ENCODE results near the gene F2RL2. TPM values are rescaled to one million over a fixed set of nuclear protein-coding genes. Genes with fewer than 3 reads are reported as not detected.

F2RL2 gene
- polyA plus RNA-seq, 3 donors, result 0.14 TPM; not detected in 2

GRCh38 chr5:76610196-76610595 is 13.0 kb downstream of the F2RL2 start:
- no peaks in the 10 kb centered on the region for H3K9me3 ChIP-seq (replicated peaks in 1 of 2; ENCODE audit: control insufficient read depth in 1 of 2, insufficient read depth in 1 of 2, low read length in 2 of 2)
- no peak for TF ChIP-seq CTCF (IDR thresholded peaks at IDR 0.05)
- no peak overlapping the region for H3K27ac ChIP-seq (ENCODE audit: low read depth in 1 of 2, low read length in 2 of 2)
- no peaks in the 10 kb centered on the region for H3K4me1 ChIP-seq (ENCODE audit: control insufficient read depth in 1 of 2, insufficient read depth in 2 of 2, low read length in 2 of 2)
- no peak overlapping the region for H3K9ac ChIP-seq (ENCODE audit: insufficient read depth, low read length, poor library complexity, severe bottlenecking)
- Mint-ChIP-seq H3K4me1 (peaks cover 14% of the 10 kb centered on the region), H3K9me3 (no peaks in the 10 kb centered on the region), H3K4me3 (no peak overlapping the region), H3K27ac (peak overlapping the region in 3 of 7 donors; percentile 24 to 78 (median 67)), H3K27me3 (ENCODE audit: low read depth in 3 of 3) (no peaks in the 10 kb centered on the region), H3K36me3 (peaks cover 70 to 80% of the 10 kb centered on the region in 2 donors)
- no peak overlapping the region for H3K4me2 ChIP-seq (replicated peaks; ENCODE audit: extremely low read depth, low read length, poor library complexity, severe bottlenecking)
- intact Hi-C loops (cut with micrococcal nuclease), result no loop called here
- WGBS (ENCODE audit: insufficient coverage), result no CpG with 5 or more reads among the region's 1 CpG
- H3K36me3 ChIP-seq (replicated peaks in 1 of 2; ENCODE audit: control insufficient read depth in 1 of 2, insufficient read depth in 2 of 2, low read length in 2 of 2), result peaks cover 54 to 96% of the 10 kb centered on the region in 2 donors
- H3K79me2 ChIP-seq (ENCODE audit: insufficient read depth, low read length), result no peaks in the 10 kb centered on the region
- no peaks in the 10 kb centered on the region for H3K27me3 ChIP-seq (ENCODE audit: control insufficient read depth in 2 of 2, insufficient read depth in 2 of 2, low read length in 2 of 2)
- no peak overlapping the region for H3K4me3 ChIP-seq (replicated peaks in 1 of 3; ENCODE audit: low read depth in 2 of 3, low read length in 3 of 3)
- peaks cover 9% of the 10 kb centered on the region for H4K20me1 ChIP-seq (ENCODE audit: insufficient read depth, low read length)
- no peak overlapping the region for H2AFZ ChIP-seq (ENCODE audit: insufficient read depth, low read depth, low read length, poor library complexity, severe bottlenecking)
- DNase-seq, result no peak

GRCh38 chr5:76608833-76609232 is 14.4 kb downstream of the F2RL2 start:
- H2AFZ ChIP-seq (ENCODE audit: insufficient read depth, low read depth, low read length, poor library complexity, severe bottlenecking), result no peak overlapping the region
- H3K27me3 Mint-ChIP-seq (ENCODE audit: low read depth in 3 of 3), result no peaks in the 10 kb centered on the region

More at GRCh38 chr5:76608833-76609232, 14.4 kb downstream of the F2RL2 start:
- Mint-ChIP-seq H3K9me3 (no peaks in the 10 kb centered on the region), H3K36me3 (peaks cover 69 to 84% of the 10 kb centered on the region in 2 donors), H3K4me3 (no peak overlapping the region), H3K27ac (peak overlapping the region; percentile 35 to 83 (median 65)), H3K4me1 (peaks cover 16% of the 10 kb centered on the region)
- 83% methylated on average over 1 of the region's 4 CpGs for WGBS (ENCODE audit: insufficient coverage)
- H3K9me3 ChIP-seq (replicated peaks in 1 of 2; ENCODE audit: control insufficient read depth in 1 of 2, insufficient read depth in 1 of 2, low read length in 2 of 2), result no peaks in the 10 kb centered on the region
- peak overlapping the region in 1 of 2 donors; percentile 43 for H3K27ac ChIP-seq (ENCODE audit: low read depth in 1 of 2, low read length in 2 of 2)
- no peaks in the 10 kb centered on the region for H3K4me1 ChIP-seq (ENCODE audit: control insufficient read depth in 1 of 2, insufficient read depth in 2 of 2, low read length in 2 of 2)
- TF ChIP-seq CTCF (IDR thresholded peaks at IDR 0.05), result no peak
- H3K4me2 ChIP-seq (replicated peaks; ENCODE audit: extremely low read depth, low read length, poor library complexity, severe bottlenecking), result no peak overlapping the region
- DNase-seq, result peak; percentile 51 to 73 (median 51)
- no peak overlapping the region for H3K9ac ChIP-seq (ENCODE audit: insufficient read depth, low read length, poor library complexity, severe bottlenecking)
- peaks cover 9% of the 10 kb centered on the region for H4K20me1 ChIP-seq (ENCODE audit: insufficient read depth, low read length)
- H3K27me3 ChIP-seq (ENCODE audit: control insufficient read depth in 2 of 2, insufficient read depth in 2 of 2, low read length in 2 of 2), result no peaks in the 10 kb centered on the region
- intact Hi-C loops (cut with micrococcal nuclease), result loop anchor here in 1 of 2 donors (10.0 kb wide), 1 partner anchor 166 kb away; no protein-coding TSS in a partner anchor
- H3K4me3 ChIP-seq (replicated peaks in 1 of 3; ENCODE audit: low read depth in 2 of 3, low read length in 3 of 3), result no peak overlapping the region
- H3K79me2 ChIP-seq (ENCODE audit: insufficient read depth, low read length), result no peaks in the 10 kb centered on the region
- peaks cover 54 to 95% of the 10 kb centered on the region in 2 donors for H3K36me3 ChIP-seq (replicated peaks in 1 of 2; ENCODE audit: control insufficient read depth in 1 of 2, insufficient read depth in 2 of 2, low read length in 2 of 2)
